K562 (cell line): ENCODE results near the gene SLC39A3. TPM values are rescaled to one million over a fixed set of nuclear protein-coding genes. Genes with fewer than 3 reads are reported as not detected.
A peak's percentile ranks its signal among the peaks of the same experiment; 100 is the strongest.

Experiments
- ATAC-seq: fragments of 200-7000 bp; cut with Tn5 transposase; 3 replicates; pipeline ENCODE4 v1.9.1; 2020; ENCODE audit warnings: moderate library complexity
- BruUV-seq: library from RNA; stranded (reverse); fragments of 400-500 nt; replicated peaks from 2 replicates; lab custom pipeline; 2021; lab: Mats Ljungman, UMichigan
- CTCF ChIA-PET: fragments of 300-600 bp; formaldehyde crosslinking; extraction: SDS; loops from one replicate; lab custom pipeline; 2021; ENCODE audit warnings: low intra/inter-chr PET ratio; lab: Yijun Ruan, JAX
- POLR2A ChIA-PET: fragments of 300-600, 350-650 bp; sonication (Branson Sonifier 250); formaldehyde crosslinking; extraction: SDS; loops from one replicate; lab custom pipeline; 2021; ENCODE audit warnings: antibody characterized with exemption, inconsistent platforms; lab: Yijun Ruan, JAX
- DNase-seq, 4 experiments: peaks; one replicate each; pipeline versions ENCODE4 v3.0.0 to v3.0.0-alpha.2; 2011 to 2018; ENCODE audit warnings: low spot score in 3 of 4, mixed read lengths in 3 of 4; ENCODE audit errors: extremely low read depth in 1 of 4
- FAIRE-seq: peaks from 2 replicates; lab custom pipeline; 2011; peaks lifted over from hg19 to GRCh38; lab: Jason Lieb, UNC
- H2AFZ ChIP-seq: 2 replicates; pipeline ENCODE4 v1.6.0; 2011; ENCODE audit warnings: low read depth, low read length, control low read depth, inconsistent platforms
- H3K27ac ChIP-seq: fragments of 200-600 bp; 3 replicates; pipeline ENCODE4 v1.8.0; 2011; ENCODE audit warnings: low read depth, mild to moderate bottlenecking, control low read depth, inconsistent platforms, low read length, moderate library complexity, mixed read lengths; ENCODE audit errors: extremely low read depth
- H3K27me3 ChIP-seq, 2 experiments: fragments of 300-600 bp in 1 of 2; 2 replicates in 1 of 2; 3 replicates in 1 of 2; pipeline versions ENCODE4 v1.6.0 to v1.8.0; 2011; ENCODE audit warnings: inconsistent platforms in 2 of 2, low read length in 2 of 2, mild to moderate bottlenecking in 1 of 2, mixed read lengths in 1 of 2, moderate library complexity in 1 of 2; ENCODE audit not compliant: control insufficient read depth in 2 of 2, insufficient read depth in 2 of 2
- H3K36me3 ChIP-seq: fragments of 300-600 bp; 3 replicates; pipeline ENCODE4 v1.8.0; 2011; ENCODE audit warnings: mild to moderate bottlenecking, low read length, inconsistent platforms; ENCODE audit not compliant: control insufficient read depth, insufficient read depth
- H3K4me1 ChIP-seq, 2 experiments: fragments of 200-600 bp in 1 of 2; replicated peaks in 1 of 2; 2 replicates in 1 of 2; 3 replicates in 1 of 2; pipeline versions ENCODE4 v1.5.1 to v1.8.0; 2011; ENCODE audit warnings: inconsistent platforms in 2 of 2, low read length in 2 of 2, mild to moderate bottlenecking in 1 of 2, mixed read lengths in 1 of 2, moderate library complexity in 1 of 2; ENCODE audit not compliant: control insufficient read depth in 2 of 2, insufficient read depth in 2 of 2
- H3K4me2 ChIP-seq: 2 replicates; pipeline ENCODE4 v1.6.1; 2011; ENCODE audit warnings: low read length, control low read depth, inconsistent platforms, mixed read lengths; ENCODE audit not compliant: insufficient read depth
- H3K4me3 ChIP-seq: fragments of 200-600 bp; sonication (generic), shearing (Covaris generic); 2 replicates; pipeline ENCODE4 v1.5.1; 2016; ENCODE audit warnings: control low read depth, inconsistent platforms
- H3K79me2 ChIP-seq: fragments of 200-600 bp; 3 replicates; pipeline ENCODE4 v1.8.0; 2011; ENCODE audit warnings: low read length, inconsistent platforms; ENCODE audit not compliant: control insufficient read depth, insufficient read depth
- H3K9ac ChIP-seq, 2 experiments: 2 replicates each; pipeline versions ENCODE4 v1.6.0 to v1.6.1; 2011; ENCODE audit warnings: low read depth in 2 of 2, low read length in 2 of 2, control low read depth in 1 of 2, inconsistent platforms in 1 of 2, mild to moderate bottlenecking in 1 of 2, mixed read lengths in 1 of 2; ENCODE audit not compliant: insufficient read depth in 1 of 2
- H3K9me1 ChIP-seq: one replicate; pipeline ENCODE4 v1.6.0; 2011; ENCODE audit warnings: inconsistent platforms, mild to moderate bottlenecking, low read length, moderate library complexity; ENCODE audit not compliant: control insufficient read depth, insufficient read depth
- H3K9me3 ChIP-seq: replicated peaks from 2 replicates; pipeline ENCODE4 v1.5.1; 2011; ENCODE audit warnings: low read depth, low read length, inconsistent platforms; ENCODE audit not compliant: control insufficient read depth, insufficient read depth
- H4K20me1 ChIP-seq: replicated peaks from 2 replicates; pipeline ENCODE4 v1.6.1; 2011; ENCODE audit warnings: low read length, inconsistent platforms, mixed read lengths; ENCODE audit not compliant: control insufficient read depth, insufficient read depth
- BCOR ChIP-seq: fragments of 450-650 bp; IDR thresholded peaks from 2 replicates; pipeline ENCODE4 v1.6.1; 2016
- POLR2G ChIP-seq: fragments of 200-400 bp; formaldehyde crosslinking; IDR thresholded peaks from 2 replicates; pipeline ENCODE4 v1.6.1; 2017; ENCODE audit warnings: low read depth, mild to moderate bottlenecking, antibody characterized with exemption, low read length, moderate library complexity
- ZFP36 ChIP-seq: fragments of 150-350 bp; IDR thresholded peaks from 2 replicates; pipeline ENCODE4 v1.6.1; 2018; ENCODE audit warnings: low read length, low read depth; ENCODE audit not compliant: partially characterized antibody
- ZNF263 ChIP-seq: sonication (generic); formaldehyde crosslinking; IDR thresholded peaks from 2 replicates; pipeline ENCODE4 v1.8.0; 2022; ENCODE audit warnings: mild to moderate bottlenecking, missing genetic modification reagents, borderline replicate concordance
- WGBS: fragments of 100-300 bp; shearing (Covaris generic); methylation state at CpG from one replicate; pipeline ENCODE4 v1.1.6; 2016; ENCODE audit warnings: low coverage, mixed read lengths; ENCODE audit not compliant: insufficient coverage; ENCODE audit errors: missing lambda C conversion rate; 5-methylcytosine and 5-hydroxymethylcytosine counted together
- in situ Hi-C: fragments of 300-500 bp; cut with MboI; formaldehyde crosslinking; loops from 4 replicates; pipeline ENCODE4 v1.15.0; 2018; ENCODE audit warnings: inconsistent platforms, mixed read lengths
- intact Hi-C: fragments of 100-400 bp; cut with micrococcal nuclease; formaldehyde crosslinking; loops from 2 replicates; pipeline ENCODE4 v1.14.2; 2022
- polyA plus RNA-seq, 8 experiments: library from polyadenylated mRNA; depleted of rRNA in 4 of 8; stranded (reverse) in 5 of 8; unstranded in 3 of 8; fragments of >200 nt; fragmentation: Nextera tagmentation in 2 of 8; fragmentation: Illumina TruSeq in 1 of 8; extraction: Ambion mirVana in 2 of 8; extraction: Trizol in 1 of 8; gene quantifications; 2 replicates each; pipeline versions ENCODE4 v1.2.1 to v1.2.3, GENCODE V29; 2011 to 2014; ENCODE audit warnings: inconsistent platforms in 1 of 8, missing spikeins in 1 of 8
- total RNA-seq, 7 experiments: library from RNA; depleted of rRNA in 6 of 7; stranded (reverse); fragments of >200 nt in 6 of 7; fragmentation: Illumina TruSeq in 2 of 7; extraction: Trizol in 2 of 7; gene quantifications; 2 replicates each; pipeline versions ENCODE4 v1.2.1 to v1.2.3, GENCODE V29; 2011 to 2021; ENCODE audit warnings: low replicate concordance in 1 of 7

The SLC39A3 gene
- total and polyA plus RNA-seq, 9 of the 15 experiments (the other 6 are each of a cell fraction or from before 2014, with no cell fraction given), result 2.3 to 215 (median 127) TPM

DNA sequence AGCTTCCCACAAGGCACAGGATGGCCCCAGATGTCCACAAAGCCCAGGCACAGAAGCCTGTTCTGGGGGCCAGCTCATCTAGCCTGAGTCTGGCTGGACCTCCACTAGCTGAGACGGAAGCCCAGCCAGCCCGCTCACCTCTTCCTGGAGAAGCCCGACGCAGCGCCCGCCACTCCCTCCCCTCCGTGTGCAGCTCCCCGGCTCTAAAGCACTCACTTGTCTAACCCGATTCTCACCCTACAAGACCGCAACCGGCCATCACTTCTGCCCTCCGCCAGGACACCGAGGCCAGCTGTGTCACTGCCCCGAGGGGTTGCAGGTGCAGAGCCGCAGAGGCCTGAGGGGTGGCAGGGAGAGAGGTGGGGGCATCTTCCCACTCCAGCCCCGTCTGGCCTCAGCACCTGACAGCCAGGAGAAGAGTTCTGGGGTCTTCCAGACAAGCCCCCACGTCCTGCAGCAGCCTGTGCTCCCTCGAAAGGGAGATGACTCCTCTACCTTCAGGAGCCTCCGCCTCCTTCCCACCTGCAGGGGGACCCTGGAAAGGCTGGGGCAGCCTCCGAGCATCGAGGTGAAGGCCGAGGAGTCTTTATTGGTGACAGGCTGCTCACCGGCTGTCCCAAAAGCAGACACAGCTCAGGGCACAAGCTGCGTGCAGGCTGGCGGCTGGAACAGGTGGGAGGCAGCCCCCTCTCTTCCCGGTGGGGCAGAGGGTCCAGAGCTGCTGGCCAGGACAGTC, 12.7 kb downstream of the SLC39A3 start:
- ATAC-seq (peak; percentile 9; the same call in 2 of the 3 replicates), DNase-seq (no peak), FAIRE-seq (no peak)
- Histone ChIP-seq H3K27me3 (peaks cover 2 to 10% of the 10 kb centered on the region in 2 experiments; a peak in 2 of 5 replicates), H3K36me3 (peaks cover 9% of the 10 kb centered on the region; the same call in 1 of the 3 replicates), H3K79me2 (no peaks in the 10 kb centered on the region), H3K4me3 (no peak overlapping the region), H4K20me1 (peaks cover 13% of the 10 kb centered on the region; the same call in 1 of the 2 replicates), H3K27ac (no peak overlapping the region), H3K9ac (peak overlapping the region in 1 of 2 experiments; percentile 24; a peak in 2 of 4 replicates), H3K9me3 (no peaks in the 10 kb centered on the region)
- ChIA-PET CTCF (no interaction called here), POLR2A (interaction anchor here (0.6 to 4.5 kb wide), 4 partner anchors 9 to 496 kb away, joined by 3 to 21 read pairs (median 7); partner anchors contain the start of gene SLC39A3)
- TF ChIP-seq ZNF263 (CRISPR knock-in tag) (peak; percentile 46; the same call in 1 of the 2 replicates), ZFP36 (peak; percentile 51), BCOR (no peak), POLR2G (peak; percentile 58; the same call in 1 of the 2 replicates)
- TF ChIP-seq, all 486 proteins: peak for 3
- intact Hi-C loops, result no loop called here
- BruUV-seq, result no TSS peak
- no peak overlapping the region for H3K4me2 ChIP-seq
- in situ Hi-C loops, result no loop called here
- peaks cover 6% of the 10 kb centered on the region for H3K9me1 ChIP-seq
- H2AFZ ChIP-seq, result no peak overlapping the region
- peaks cover 17 to 67% of the 10 kb centered on the region in 2 experiments for H3K4me1 ChIP-seq
- WGBS, result 6% methylated on average over 26 of the region's 26 CpGs
